Small intestine (tissue), 16 donors: Measurements from ENCODE around the gene BTNL8. TPM values are rescaled to one million over a fixed set of nuclear protein-coding genes. Genes with fewer than 3 reads are reported as not detected.
A peak's percentile ranks its signal among the peaks of the same experiment; 100 is the strongest.

ENCODE experiments used
- DNase-seq, 2 donors: peaks; one replicate each; pipeline versions ENCODE4 v3.0.0 to v3.0.0-alpha.2; 2013
- FAIRE-seq: peaks from 2 replicates; lab custom pipeline; 2012; peaks lifted over from hg19 to GRCh38; lab: Jason Lieb, UNC
- H3K27ac ChIP-seq, 3 donors: one replicate each; pipeline ENCODE4 v1.5.1; 2013; ENCODE audit warnings: low read length in 2 of 3, mild to moderate bottlenecking in 2 of 3, control low read depth in 1 of 3, inconsistent platforms in 1 of 3, low read depth in 1 of 3, moderate library complexity in 1 of 3
- H3K27me3 ChIP-seq, 3 donors: one replicate each; pipeline ENCODE4 v1.6.1; 2013; ENCODE audit warnings: low read length in 3 of 3, inconsistent platforms in 1 of 3; ENCODE audit not compliant: control insufficient read depth in 3 of 3, insufficient read depth in 3 of 3
- H3K36me3 ChIP-seq, 3 donors: one replicate each; pipeline ENCODE4 v1.6.1; 2013; ENCODE audit warnings: low read length in 3 of 3, inconsistent platforms in 1 of 3, low read depth in 1 of 3, mild to moderate bottlenecking in 1 of 3, moderate library complexity in 1 of 3; ENCODE audit not compliant: control insufficient read depth in 3 of 3, insufficient read depth in 2 of 3
- H3K4me1 ChIP-seq, 3 donors: one replicate each; pipeline ENCODE4 v1.6.1; 2013; ENCODE audit warnings: low read length in 2 of 3, inconsistent platforms in 1 of 3, low read depth in 1 of 3, mild to moderate bottlenecking in 1 of 3, moderate library complexity in 1 of 3; ENCODE audit not compliant: control insufficient read depth in 3 of 3, insufficient read depth in 2 of 3
- H3K4me3 ChIP-seq, 3 donors: one replicate each; pipeline ENCODE4 v1.5.1; 2013; ENCODE audit warnings: low read length in 3 of 3, control low read depth in 1 of 3, inconsistent platforms in 1 of 3, low read depth in 1 of 3, mild to moderate bottlenecking in 1 of 3, moderate library complexity in 1 of 3
- H3K9me3 ChIP-seq, 2 donors: one replicate each; pipeline ENCODE4 v1.6.1; 2013; ENCODE audit warnings: low read depth in 1 of 2, low read length in 1 of 2; ENCODE audit not compliant: control insufficient read depth in 2 of 2, insufficient read depth in 1 of 2
- WGBS, 3 donors: extraction: QIAGEN DNeasy Blood & Tissue Kit; methylation state at CpG; one replicate each; pipeline ENCODE4 v1.1.7; 2013; 5-methylcytosine and 5-hydroxymethylcytosine counted together
- long read RNA-seq, 10 donors: transcript quantifications; one replicate each; lab custom pipeline, GENCODE V29; 2026
- polyA plus RNA-seq, 4 donors: library from polyadenylated mRNA; stranded (reverse) in 3 of 4; unstranded in 1 of 4; fragments of 200-250 nt in 3 of 4; fragments of 120-200 nt in 1 of 4; gene quantifications; one replicate each; pipeline versions ENCODE4 v1.2.1 to v1.2.3, GENCODE V29; 2013
- donor health status: healthy with polysubstance abuse.
- donor health status: control.
- donor health status: control.
- donor health status: Bipolar disorder and iron deficiency.
- donor health status: healthy.

BTNL8 gene
- polyA plus RNA-seq, result 100 to 1,000 TPM in 2 of 4 donors, 10 to 100 TPM in 2; 53.8 to 192 (median 84.5) TPM
- long read RNA-seq, donor 1, transcript BTNL8-201 (8 exons, 2,229 nt), result minor isoform, 7 of 260 reads
- long read RNA-seq, donor 1, transcript BTNL8-202 (8 exons, 2,071 nt), result major isoform, 33 of 260 reads
- long read RNA-seq, donor 1, partial matches to known transcripts, result 110 of 260 reads
- long read RNA-seq, donor 1, other reads (novel, unspliced or antisense), result 106 of 260 reads
- long read RNA-seq, donor 2, transcript BTNL8-202 (8 exons, 2,071 nt), result major isoform, 8 of 38 reads
- long read RNA-seq, donor 2, partial matches to known transcripts, result 12 of 38 reads
- long read RNA-seq, donor 2, other reads (novel, unspliced or antisense), result 16 of 38 reads
- long read RNA-seq, donor 3, transcript BTNL8-202 (8 exons, 2,071 nt), result major isoform, 7 of 239 reads
- long read RNA-seq, donor 3, partial matches to known transcripts, result 222 of 239 reads
- long read RNA-seq, donor 3, other reads (novel, unspliced or antisense), result 8 of 239 reads
- long read RNA-seq, donor 4, result 0 reads
- long read RNA-seq, donor 5, transcript BTNL8-202 (8 exons, 2,071 nt), result major isoform, 6 of 13 reads
- long read RNA-seq, donor 5, partial matches to known transcripts, result 0 of 13 reads
- long read RNA-seq, donor 5, other reads (novel, unspliced or antisense), result 7 of 13 reads
- long read RNA-seq, donor 6, result 0 reads
- long read RNA-seq, donor 7, result 0 reads
- long read RNA-seq, donor 8, result 0 reads
- long read RNA-seq, donor 9, result 0 reads
- long read RNA-seq, donor 10, partial matches to known transcripts, result 0 of 9 reads
- long read RNA-seq, donor 10, other reads (novel, unspliced or antisense), result 5 of 9 reads

- Histone ChIP-seq H3K4me3 (peak within 1 kb of the TSS in 2 of 3 donors; percentile 66 to 78), H3K36me3 (peaks cover 0 to 5% (median 2%) of the 10 kb centered on the region in 3 donors), H3K27ac (peak within 1 kb of the TSS; percentile 80 to 85 (median 82)), H3K9me3 (peaks cover 0 to 4% of the 10 kb centered on the region in 2 donors), H3K27me3 (no peaks in the 10 kb centered on the region), H3K4me1 (peaks cover 2 to 9% (median 5%) of the 10 kb centered on the region in 3 donors)
- 30 to 64% (median 34%) methylated on average over 9 of the region's 9 CpGs for WGBS, 3 donors
- FAIRE-seq (no peak), DNase-seq (peak; percentile 92 to 98)
These were observed at the start of gene BTNL8 for GRCh38 chr5:180898621-180899246. Gene BTNL8, plus strand, starts transcription at chr5:180899159. Its CDS starts 152 bp downstream, at chr5:180899311.

GRCh38 chr5:180849827-180850226, 49.1 kb upstream of the BTNL8 start:
- no peaks in the 10 kb centered on the region for H3K4me1 ChIP-seq
- H3K4me3 ChIP-seq, result no peak overlapping the region
- peaks cover 0 to 58% of the 10 kb centered on the region in 2 donors for H3K9me3 ChIP-seq
- no peak overlapping the region for H3K27ac ChIP-seq
- DNase-seq (no peak), FAIRE-seq (no peak)
- peaks cover 15 to 31% (median 18%) of the 10 kb centered on the region in 3 donors for H3K36me3 ChIP-seq
- 94 to 97% (median 96%) methylated on average over 4 of the region's 4 CpGs for WGBS, 3 donors
- no peaks in the 10 kb centered on the region for H3K27me3 ChIP-seq

GRCh38 chr5:180850434-180851078, 48.4 kb upstream of the BTNL8 start:
- Histone ChIP-seq H3K27me3 (no peaks in the 10 kb centered on the region), H3K4me3 (no peak overlapping the region), H3K4me1 (no peaks in the 10 kb centered on the region), H3K27ac (no peak overlapping the region), H3K9me3 (peaks cover 0 to 52% of the 10 kb centered on the region in 2 donors), H3K36me3 (peaks cover 15 to 35% (median 20%) of the 10 kb centered on the region in 3 donors)
- no peak for DNase-seq
- FAIRE-seq, result no peak
- WGBS, 3 donors, result 99% methylated on average over 10 of the region's 10 CpGs

- H3K9me3 ChIP-seq, result peaks cover 0 to 43% of the 10 kb centered on the region in 2 donors
- H3K27me3 ChIP-seq, result no peaks in the 10 kb centered on the region
- H3K27ac ChIP-seq, result no peak overlapping the region
- peaks cover 15 to 34% (median 23%) of the 10 kb centered on the region in 3 donors for H3K36me3 ChIP-seq
- FAIRE-seq (no peak), DNase-seq (no peak)
- 92 to 99% (median 92%) methylated on average over 3 to 4 of the region's 4 CpGs for WGBS, 3 donors
- H3K4me1 ChIP-seq, result no peaks in the 10 kb centered on the region
- H3K4me3 ChIP-seq, result no peak overlapping the region
These were observed 46.5 kb upstream of the BTNL8 start for GRCh38 chr5:180852495-180852894.

- peak overlapping the region in 1 of 3 donors; percentile 19 for H3K27ac ChIP-seq
- peaks cover 15 to 40% (median 23%) of the 10 kb centered on the region in 3 donors for H3K36me3 ChIP-seq
- peaks cover 0 to 42% of the 10 kb centered on the region in 2 donors for H3K9me3 ChIP-seq
- FAIRE-seq (no peak), DNase-seq (no peak)
- WGBS, 3 donors, result 86 to 90% (median 87%) methylated on average over 13 of the region's 13 CpGs
- no peak overlapping the region for H3K4me3 ChIP-seq
- no peaks in the 10 kb centered on the region for H3K27me3 ChIP-seq
- H3K4me1 ChIP-seq, result no peaks in the 10 kb centered on the region
These were observed 45.7 kb upstream of the BTNL8 start for GRCh38 chr5:180853121-180853847.

- Histone ChIP-seq H3K9me3 (peaks cover 0 to 38% of the 10 kb centered on the region in 2 donors), H3K27ac (no peak overlapping the region), H3K4me1 (no peaks in the 10 kb centered on the region), H3K27me3 (no peaks in the 10 kb centered on the region), H3K4me3 (no peak overlapping the region), H3K36me3 (peaks cover 15 to 41% (median 23%) of the 10 kb centered on the region in 3 donors)
- 95 to 100% (median 100%) methylated on average over 1 of the region's 1 CpG for WGBS, 3 donors
- DNase-seq (no peak), FAIRE-seq (no peak)
These were observed 45.1 kb upstream of the BTNL8 start for GRCh38 chr5:180853848-180854176.

GRCh38 chr5:180858586-180858985, 40.4 kb upstream of the BTNL8 start:
- Histone ChIP-seq H3K4me1 (peaks cover 0 to 5% (median 0%) of the 10 kb centered on the region in 3 donors), H3K27me3 (no peaks in the 10 kb centered on the region), H3K9me3 (peaks cover 0 to 8% of the 10 kb centered on the region in 2 donors), H3K4me3 (no peak overlapping the region), H3K36me3 (peaks cover 0 to 27% (median 5%) of the 10 kb centered on the region in 3 donors), H3K27ac (no peak overlapping the region)
- DNase-seq (no peak), FAIRE-seq (no peak)
- WGBS, 3 donors, result 95 to 98% (median 97%) methylated on average over 6 of the region's 6 CpGs
